HG02798 (cell line): ENCODE measurements around the gene ATP2B1.

Experiments
- ATAC-seq: cut with Tn5 transposase; IDR thresholded peaks from one replicate; pipeline ENCODE4 v1.9.1; 2021; ENCODE audit warnings: mild to moderate bottlenecking; ENCODE audit not compliant: unreplicated experiment, poor library complexity

The ATP2B1 gene

GRCh38 chr12:89603678-89604077 is 105.0 kb downstream of the ATP2B1 start:
- ATAC-seq = no peak

- peak; percentile 72 for ATAC-seq
Measured at GRCh38 chr12:89597770-89598169, 110.9 kb downstream of the ATP2B1 start.

- ATAC-seq = peak; percentile 12
Measured at GRCh38 chr12:89597210-89597609, 111.4 kb downstream of the ATP2B1 start.

GRCh38 chr12:89593873-89594272 is 114.8 kb downstream of the ATP2B1 start:
- no peak for ATAC-seq

GRCh38 chr12:89593233-89593632 is 115.4 kb downstream of the ATP2B1 start:
- ATAC-seq = no peak

- ATAC-seq = no peak
Measured at GRCh38 chr12:89589753-89590152, 118.9 kb downstream of the ATP2B1 start.

GRCh38 chr12:89578499-89578898 is 130.1 kb downstream of the ATP2B1 start:
- no peak for ATAC-seq

GRCh38 chr12:89576572-89577220 is 131.9 kb downstream of the ATP2B1 start:
- no peak for ATAC-seq

- no peak for ATAC-seq
Measured at GRCh38 chr12:89575374-89575773, 133.3 kb downstream of the ATP2B1 start.

GRCh38 chr12:89574736-89575208 is 133.9 kb downstream of the ATP2B1 start:
- ATAC-seq = no peak

- no peak for ATAC-seq
Measured at GRCh38 chr12:89573051-89573810, 135.4 kb downstream of the ATP2B1 start.

GRCh38 chr12:89571491-89572195 is 137.0 kb downstream of the ATP2B1 start:
- ATAC-seq = no peak

GRCh38 chr12:89568484-89568883 is 140.2 kb downstream of the ATP2B1 start:
- ATAC-seq = no peak

GRCh38 chr12:89567691-89568239 is 140.9 kb downstream of the ATP2B1 start:
- ATAC-seq = no peak

- ATAC-seq = no peak
Measured at GRCh38 chr12:89566615-89567014, 142.0 kb downstream of the ATP2B1 start.

- no peak for ATAC-seq
Measured at GRCh38 chr12:89565002-89565401, 143.6 kb downstream of the ATP2B1 start.

GRCh38 chr12:89559753-89560152 is 148.9 kb downstream of the ATP2B1 start:
- ATAC-seq = no peak

GRCh38 chr12:89556976-89557375 is 151.7 kb downstream of the ATP2B1 start:
- ATAC-seq = no peak

GRCh38 chr12:89552376-89552775 is 156.3 kb downstream of the ATP2B1 start:
- ATAC-seq = no peak

- no peak for ATAC-seq
Measured at GRCh38 chr12:89551747-89552146, 156.9 kb downstream of the ATP2B1 start.

- ATAC-seq = no peak
Measured at GRCh38 chr12:89547101-89547500, 161.5 kb downstream of the ATP2B1 start.
